Measurements from ENCODE around the gene CIC. TPM values are rescaled to one million over a fixed set of nuclear protein-coding genes. Genes with fewer than 3 reads are reported as not detected.

The CIC gene
- polyA plus RNA-seq, 3 donors from 2014 or later, result 0.52 to 2.9 TPM; not detected in 1

- H3K27me3 Mint-ChIP-seq (ENCODE audit: low read depth in 3 of 3), result peaks cover 11 to 13% (median 13%) of the 10 kb centered on the region in 3 donors
- peaks cover 0 to 8% (median 7%) of the 10 kb centered on the region in 3 donors for H3K36me3 Mint-ChIP-seq
- H3K27ac Mint-ChIP-seq, result peak overlapping the region; percentile 93 to 97 (median 95)
- peaks cover 35% of the 10 kb centered on the region in 2 donors for H3K4me1 Mint-ChIP-seq
- no peaks in the 10 kb centered on the region for H3K9me3 Mint-ChIP-seq
- peak; percentile 83 to 86 (median 85) for DNase-seq
- H3K4me3 Mint-ChIP-seq, result peak overlapping the region; percentile 86 to 98 (median 95)
These were observed 11.1 kb downstream of the CIC start for GRCh38 chr19:42279902-42280814.

DNA sequence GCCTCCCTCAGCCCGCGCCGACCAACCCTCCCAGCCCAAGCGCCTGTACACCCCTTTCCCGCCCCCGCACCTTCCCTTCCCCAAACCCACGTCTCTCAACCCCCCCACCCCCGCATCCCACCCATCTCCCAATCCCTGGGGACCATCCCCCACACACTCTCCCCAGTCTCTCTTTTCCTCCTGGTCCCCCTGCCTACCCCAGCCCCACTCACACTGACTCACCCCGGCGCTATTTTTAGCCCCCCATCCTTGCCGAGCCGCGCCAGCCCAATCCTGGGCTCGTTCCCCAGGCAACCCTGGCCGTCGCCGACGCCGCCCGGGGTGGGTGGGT is 11.7 kb downstream of the CIC start:
- DNase-seq, result no peak
- Mint-ChIP-seq H3K9me3 (no peaks in the 10 kb centered on the region), H3K36me3 (peaks cover 0 to 8% (median 5%) of the 10 kb centered on the region in 3 donors), H3K27ac (peak overlapping the region in 4 of 6 donors; percentile 17 to 96 (median 63)), H3K4me3 (peak overlapping the region in 3 of 5 donors; percentile 12 to 69 (median 38)), H3K27me3 (ENCODE audit: low read depth in 3 of 3) (peaks cover 11 to 14% (median 13%) of the 10 kb centered on the region in 3 donors), H3K4me1 (peaks cover 39% of the 10 kb centered on the region in 2 donors)

DNA sequence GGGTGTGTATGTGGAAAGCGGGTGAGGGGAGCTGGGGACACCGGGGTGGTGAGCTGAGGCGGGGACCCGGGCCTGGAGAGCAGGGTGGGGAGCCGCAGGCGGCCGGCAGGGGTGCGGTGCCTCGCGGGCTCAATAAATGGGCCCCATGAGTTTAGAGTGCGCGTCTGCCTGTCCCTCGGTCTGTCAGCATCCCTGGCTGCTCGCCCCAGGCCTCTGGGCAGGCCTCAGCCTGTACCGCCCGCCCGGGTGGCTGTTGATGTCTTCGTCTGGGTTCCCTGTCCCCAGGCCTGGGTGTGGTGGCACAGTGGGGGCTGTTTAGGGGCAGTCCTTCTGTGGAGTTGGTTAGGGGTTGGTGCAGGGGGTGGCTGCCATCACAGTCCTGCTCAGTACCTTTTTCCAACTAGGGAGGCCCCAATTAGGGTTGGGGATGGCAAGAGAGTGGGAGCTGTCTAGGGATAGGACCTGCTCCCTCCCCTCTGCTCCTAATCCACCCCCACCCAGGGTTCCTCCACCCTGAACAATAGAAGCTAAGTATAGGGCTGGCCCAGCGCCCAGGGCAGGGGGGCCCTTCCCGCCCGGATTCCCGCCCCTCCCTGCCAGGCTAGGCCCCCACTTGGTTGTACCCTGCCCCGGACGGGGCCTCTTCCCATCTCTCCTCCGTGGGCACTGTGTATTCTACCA is 12.2 kb downstream of the CIC start:
- H3K27ac Mint-ChIP-seq, result peak overlapping the region in 3 of 6 donors; percentile 89 to 94 (median 92)
- DNase-seq, result peak; percentile 26 to 39 (median 30)
- H3K4me3 Mint-ChIP-seq, result peak overlapping the region; percentile 51 to 74 (median 64)
- peaks cover 11 to 14% (median 13%) of the 10 kb centered on the region in 3 donors for H3K27me3 Mint-ChIP-seq (ENCODE audit: low read depth in 3 of 3)
- H3K9me3 Mint-ChIP-seq, result no peaks in the 10 kb centered on the region
- peaks cover 39% of the 10 kb centered on the region in 2 donors for H3K4me1 Mint-ChIP-seq
- peaks cover 0 to 4% (median 0%) of the 10 kb centered on the region in 3 donors for H3K36me3 Mint-ChIP-seq

DNA sequence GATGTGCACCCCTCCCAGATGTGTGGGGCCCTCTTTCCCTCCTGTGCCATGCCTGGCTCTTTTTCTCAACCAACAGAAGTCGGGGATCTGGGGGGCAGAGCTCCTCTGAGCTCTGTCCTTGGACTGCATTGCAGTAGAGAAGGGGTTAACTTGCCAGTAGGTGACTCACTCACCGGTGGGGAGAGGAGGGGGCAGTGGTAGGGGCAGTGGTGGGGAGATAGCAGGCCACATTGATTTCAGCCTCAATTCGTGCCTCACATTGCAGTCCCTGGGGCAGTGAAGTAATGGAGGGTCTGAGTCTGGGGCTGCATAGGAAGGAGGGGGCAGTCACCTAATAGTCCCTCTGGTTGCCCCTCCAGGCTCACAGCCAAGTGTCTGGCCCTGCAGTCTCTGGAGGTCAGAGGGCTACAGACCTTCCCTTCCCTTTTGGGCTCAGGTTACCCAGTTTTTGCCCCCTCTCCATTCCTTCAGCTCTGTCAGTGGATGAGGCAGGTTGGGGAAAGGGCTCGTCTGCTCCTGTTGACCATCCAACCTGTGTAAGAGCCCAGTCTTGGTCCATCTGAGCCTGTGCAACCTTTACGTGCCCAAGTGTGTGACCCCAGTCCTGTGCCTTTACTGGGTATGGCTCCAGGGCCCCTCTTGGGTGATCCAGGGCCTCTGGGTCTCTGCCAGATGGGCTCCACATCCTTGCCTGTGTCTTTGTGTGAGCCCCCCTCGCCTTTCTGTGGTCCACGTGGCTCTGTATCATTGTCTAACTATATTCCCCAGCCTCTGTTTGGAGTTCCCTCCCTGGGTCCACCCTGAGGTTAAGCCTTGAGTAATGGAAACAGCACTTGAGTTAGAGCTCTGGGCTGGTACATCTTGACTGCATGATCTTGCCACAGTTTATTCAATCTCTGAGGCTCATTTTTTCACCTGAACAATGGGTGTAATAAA is 13.0 kb downstream of the CIC start:
- peaks cover 11 to 14% (median 13%) of the 10 kb centered on the region in 3 donors for H3K27me3 Mint-ChIP-seq (ENCODE audit: low read depth in 3 of 3)
- peaks cover 38 to 40% of the 10 kb centered on the region in 2 donors for H3K4me1 Mint-ChIP-seq
- H3K27ac Mint-ChIP-seq, result no peak overlapping the region
- peaks cover 0 to 4% (median 0%) of the 10 kb centered on the region in 3 donors for H3K36me3 Mint-ChIP-seq
- DNase-seq, result no peak
- H3K9me3 Mint-ChIP-seq, result no peaks in the 10 kb centered on the region
- peak overlapping the region; percentile 40 to 74 (median 59) for H3K4me3 Mint-ChIP-seq

DNA sequence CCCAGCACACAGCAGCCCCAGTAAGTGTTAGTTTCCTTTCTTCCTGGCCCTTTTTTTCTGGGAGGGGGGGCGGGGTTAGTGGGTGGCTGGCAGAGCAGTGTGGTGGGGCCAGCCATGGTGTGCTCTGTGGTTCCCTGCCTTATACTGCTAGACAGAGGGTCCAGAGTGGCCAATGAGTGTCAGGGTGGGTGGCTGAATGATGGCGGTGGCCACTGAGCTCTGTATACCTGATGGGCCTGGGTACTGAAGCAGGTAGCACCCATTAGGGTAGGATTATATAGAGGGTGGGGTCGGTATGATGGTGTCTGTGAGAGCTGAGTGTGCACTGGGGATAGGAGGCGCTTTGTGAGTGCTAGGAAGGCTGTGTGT is 13.8 kb downstream of the CIC start:
- Mint-ChIP-seq H3K27me3 (ENCODE audit: low read depth in 3 of 3) (peaks cover 11 to 14% (median 13%) of the 10 kb centered on the region in 3 donors), H3K36me3 (peaks cover 0 to 4% (median 0%) of the 10 kb centered on the region in 3 donors), H3K27ac (no peak overlapping the region), H3K9me3 (no peaks in the 10 kb centered on the region), H3K4me3 (peak overlapping the region in 2 of 5 donors; percentile 50 to 74), H3K4me1 (peaks cover 39 to 40% of the 10 kb centered on the region in 2 donors)
- DNase-seq, result no peak

GRCh38 chr19:42283188-42284065 is 14.4 kb downstream of the CIC start:
- Mint-ChIP-seq H3K4me3 (no peak overlapping the region), H3K27ac (no peak overlapping the region), H3K4me1 (peaks cover 35 to 36% of the 10 kb centered on the region in 2 donors), H3K9me3 (no peaks in the 10 kb centered on the region), H3K36me3 (peaks cover 0 to 4% (median 0%) of the 10 kb centered on the region in 3 donors), H3K27me3 (ENCODE audit: low read depth in 3 of 3) (peaks cover 11 to 14% (median 13%) of the 10 kb centered on the region in 3 donors)
- DNase-seq, result peak; percentile 93 to 97 (median 96)

DNA sequence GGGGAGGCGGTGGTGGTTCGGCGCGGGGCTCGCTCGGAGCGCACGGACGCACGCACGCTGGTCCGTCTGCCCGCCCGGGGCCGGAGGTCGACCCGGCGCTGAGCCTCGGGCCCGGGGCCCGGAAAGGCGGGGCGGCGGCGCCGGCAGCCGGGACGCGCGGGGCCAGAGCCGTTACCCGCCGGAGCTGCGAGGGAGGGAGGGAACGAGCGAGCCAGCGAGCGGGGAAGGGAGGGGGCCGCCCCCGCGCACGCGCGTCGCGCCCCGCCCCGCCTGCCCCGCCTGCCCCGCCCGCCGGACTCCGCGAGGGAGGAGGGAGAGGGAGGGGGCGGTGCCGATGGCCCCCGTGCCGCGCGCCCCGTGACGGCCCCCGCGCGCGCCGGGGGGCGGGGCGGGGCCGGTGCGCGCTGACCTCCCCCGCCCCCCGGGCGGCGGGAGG is 15.0 kb downstream of the CIC start:
- Mint-ChIP-seq H3K27me3 (ENCODE audit: low read depth in 3 of 3) (peaks cover 11 to 14% (median 13%) of the 10 kb centered on the region in 3 donors), H3K9me3 (no peaks in the 10 kb centered on the region), H3K4me1 (peaks cover 28 to 30% of the 10 kb centered on the region in 2 donors), H3K4me3 (no peak overlapping the region), H3K36me3 (peaks cover 0 to 4% (median 0%) of the 10 kb centered on the region in 3 donors), H3K27ac (no peak overlapping the region)
- peak; percentile 86 to 91 (median 91) for DNase-seq

DNA sequence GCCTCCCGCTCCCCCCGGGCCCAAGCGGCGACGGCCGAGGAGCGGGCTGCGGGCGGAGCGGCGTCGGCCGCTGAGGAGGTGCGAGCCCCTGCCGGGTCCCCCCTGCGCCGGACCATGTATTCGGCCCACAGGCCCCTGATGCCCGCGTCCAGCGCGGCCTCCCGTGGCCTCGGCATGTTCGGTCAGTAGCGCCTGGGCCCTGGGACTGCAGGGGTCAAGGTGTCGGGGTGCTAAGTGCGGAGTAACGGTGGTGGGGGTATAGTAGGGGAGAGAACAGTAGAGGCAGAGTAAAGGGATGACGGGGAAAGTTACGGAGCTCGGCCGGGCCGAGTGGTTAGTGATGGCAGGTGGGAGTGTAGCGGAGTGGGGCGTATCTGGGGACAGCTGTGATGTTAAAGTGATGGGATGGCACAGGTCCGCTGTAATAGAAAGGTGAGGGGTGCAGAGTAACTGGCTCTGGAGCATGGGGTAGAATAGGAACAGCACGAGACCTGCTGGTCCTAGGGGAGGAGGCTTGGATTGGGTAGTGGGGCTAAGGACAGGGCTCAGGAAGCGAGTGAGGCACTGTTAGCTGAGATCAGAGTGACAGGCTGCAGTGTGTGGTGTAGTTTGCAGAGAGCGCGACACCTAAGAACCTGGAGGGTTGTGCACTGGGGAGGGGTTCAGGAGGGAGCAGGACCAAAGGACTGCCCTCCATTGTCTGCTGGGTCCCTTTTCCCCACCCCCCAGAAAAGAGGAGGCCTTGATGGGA is 15.7 kb downstream of the CIC start:
- Mint-ChIP-seq H3K4me3 (peak overlapping the region; percentile 79 to 96 (median 87)), H3K9me3 (no peaks in the 10 kb centered on the region), H3K4me1 (peaks cover 21 to 23% of the 10 kb centered on the region in 2 donors), H3K36me3 (no peaks in the 10 kb centered on the region), H3K27ac (peak overlapping the region; percentile 81 to 98 (median 92)), H3K27me3 (ENCODE audit: low read depth in 3 of 3) (peaks cover 7 to 12% (median 11%) of the 10 kb centered on the region in 3 donors)
- no peak for DNase-seq

GRCh38 chr19:42285541-42285941 is 16.5 kb downstream of the CIC start:
- H3K27me3 Mint-ChIP-seq (ENCODE audit: low read depth in 3 of 3), result peaks cover 5 to 9% (median 9%) of the 10 kb centered on the region in 3 donors
- DNase-seq, result no peak

DNA sequence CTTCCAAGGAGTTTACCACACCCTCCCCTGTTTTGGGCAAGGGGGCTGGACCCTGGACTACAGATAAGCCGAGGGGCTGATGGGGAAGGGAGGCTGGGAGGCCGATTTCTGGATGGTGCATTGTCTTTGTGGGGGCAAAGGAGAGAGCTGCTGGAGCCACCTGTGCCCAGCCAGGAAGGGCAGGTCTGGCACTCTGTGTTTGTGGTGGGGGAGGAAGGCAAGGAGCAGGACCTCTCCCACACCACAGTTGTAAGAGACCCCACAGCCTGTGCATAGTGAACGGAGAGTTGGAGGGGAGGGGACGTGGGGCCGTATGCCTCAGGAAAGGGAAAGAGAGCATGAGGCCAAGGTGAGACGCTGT is 16.9 kb downstream of the CIC start:
- no peaks in the 10 kb centered on the region for H3K36me3 Mint-ChIP-seq
- H3K9me3 Mint-ChIP-seq, result no peaks in the 10 kb centered on the region
- DNase-seq, result no peak
- peak overlapping the region in 5 of 6 donors; percentile 27 to 88 (median 60) for H3K27ac Mint-ChIP-seq
- H3K4me1 Mint-ChIP-seq, result peaks cover 20 to 23% of the 10 kb centered on the region in 2 donors
- H3K4me3 Mint-ChIP-seq, result peak overlapping the region in 4 of 5 donors; percentile 33 to 87 (median 70)
- H3K27me3 Mint-ChIP-seq (ENCODE audit: low read depth in 3 of 3), result peaks cover 5 to 9% (median 9%) of the 10 kb centered on the region in 3 donors

More at GRCh38 chr19:42285541-42285941, 16.5 kb downstream of the CIC start:
- Mint-ChIP-seq H3K36me3 (no peaks in the 10 kb centered on the region), H3K27ac (peak overlapping the region; percentile 45 to 98 (median 84)), H3K9me3 (no peaks in the 10 kb centered on the region), H3K4me3 (peak overlapping the region in 4 of 5 donors; percentile 33 to 96 (median 87)), H3K4me1 (peaks cover 20 to 23% of the 10 kb centered on the region in 2 donors)

DNA sequence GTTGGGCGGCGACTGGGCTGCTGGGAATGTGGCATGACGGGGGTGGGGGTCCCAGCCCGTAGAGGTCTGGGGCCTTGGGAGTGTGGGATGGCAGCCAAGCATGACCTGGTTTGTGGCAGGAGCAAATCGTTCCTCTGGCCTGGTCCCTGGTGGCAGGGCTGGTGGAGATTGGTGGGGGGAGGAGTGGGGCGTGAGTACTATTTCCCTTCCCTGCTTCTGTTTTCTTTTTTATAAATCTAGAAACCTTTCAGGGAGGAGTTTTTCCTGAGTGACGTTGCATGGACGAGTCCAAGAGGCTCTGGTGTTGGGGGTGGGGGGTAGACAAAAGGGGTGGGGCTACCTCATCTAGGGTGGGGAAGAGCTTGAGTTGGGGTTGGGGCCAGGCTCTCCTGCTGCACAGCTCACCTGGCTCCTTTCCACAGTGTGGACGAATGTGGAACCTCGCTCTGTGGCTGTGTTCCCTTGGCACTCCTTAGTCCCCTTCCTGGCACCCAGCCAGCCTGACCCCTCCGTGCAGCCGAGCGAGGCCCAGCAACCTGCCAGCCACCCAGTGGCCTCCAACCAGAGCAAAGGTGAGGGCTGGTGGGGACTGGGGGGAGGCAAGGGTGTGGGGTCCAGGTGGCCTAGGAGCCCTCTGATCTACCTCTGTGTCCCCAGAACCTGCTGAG is 17.4 kb downstream of the CIC start:
- peak overlapping the region in 5 of 6 donors; percentile 27 to 88 (median 69) for H3K27ac Mint-ChIP-seq
- no peak for DNase-seq

More for the DNA sequence above, 17.4 kb downstream of the CIC start:
- no peaks in the 10 kb centered on the region for H3K9me3 Mint-ChIP-seq
- peaks cover 0 to under 1% (median 0%) of the 10 kb centered on the region in 3 donors for H3K36me3 Mint-ChIP-seq
- peaks cover 5 to 9% (median 9%) of the 10 kb centered on the region in 3 donors for H3K27me3 Mint-ChIP-seq (ENCODE audit: low read depth in 3 of 3)
- peaks cover 19 to 20% of the 10 kb centered on the region in 2 donors for H3K4me1 Mint-ChIP-seq
- peak overlapping the region in 2 of 5 donors; percentile 6 to 87 for H3K4me3 Mint-ChIP-seq

Data from immature natural killer cell (primary cell).